Muscle of arm (tissue), 12 donors: ENCODE measurements around the gene UBR2. TPM values are rescaled to one million over a fixed set of nuclear protein-coding genes. Genes with fewer than 3 reads are reported as not detected.
"Not testable (repeated sequence)": the region's sequence is repeated elsewhere in the genome, so short reads cannot be mapped to it uniquely, and the experiment has no call there.

Experiments
- DNase-seq: peaks from one replicate; pipeline ENCODE4 v3.0.0-alpha.2; 2013
- polyA plus RNA-seq, 12 donors: library from polyadenylated mRNA; unstranded; fragments of 120-200 nt; gene quantifications; one replicate each; pipeline ENCODE4 v1.2.1, GENCODE V29; 2013; ENCODE audit not compliant: insufficient read length in 12 of 12

The UBR2 gene
- polyA plus RNA-seq, 12 donors = 14.0 to 22.7 (median 18.8) TPM; not detected in 1

DNA sequence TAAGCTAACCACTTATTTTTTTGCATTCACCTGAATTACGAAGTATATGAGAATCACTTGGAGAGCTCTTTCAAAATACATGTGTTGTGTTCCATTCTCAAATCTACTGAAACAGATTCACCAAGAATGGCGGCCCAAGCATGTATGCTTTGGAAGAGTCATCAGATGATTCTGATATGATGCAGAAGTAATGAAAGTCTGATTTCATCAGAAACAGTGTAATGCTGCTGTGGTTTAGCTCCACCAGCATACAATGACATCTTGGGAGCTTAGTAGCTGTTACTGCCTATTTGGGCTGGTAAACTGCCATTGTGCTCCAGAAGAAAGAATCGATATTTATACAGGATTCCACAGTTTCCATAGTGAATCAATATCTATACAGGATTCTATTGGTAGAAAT, 52.9 kb downstream of the UBR2 start:
- DNase-seq = no peak

GRCh38 chr6:42618105-42618504, 54.3 kb downstream of the UBR2 start:
- no peak for DNase-seq

- no peak for DNase-seq
Measured at GRCh38 chr6:42618686-42619085, 54.9 kb downstream of the UBR2 start.

DNA sequence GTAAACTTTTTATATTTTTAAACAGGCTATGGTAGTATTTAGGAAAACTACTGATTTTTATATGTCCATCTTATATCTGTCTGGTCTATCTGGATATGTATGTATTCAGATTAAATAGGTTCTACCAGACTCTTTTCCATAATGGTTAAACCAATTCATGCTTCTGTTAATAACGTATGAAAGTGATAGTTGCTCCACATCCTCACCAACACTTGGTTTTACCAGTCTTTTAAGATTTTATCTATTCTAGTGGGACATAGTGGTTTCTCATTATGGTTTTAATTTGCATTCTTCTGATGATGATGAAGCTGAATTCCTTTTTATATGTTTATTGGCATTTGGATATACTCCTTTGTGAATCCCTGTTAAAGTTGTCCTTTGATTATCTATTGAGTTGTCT, 56.1 kb downstream of the UBR2 start:
- no peak for DNase-seq

- no peak for DNase-seq
Measured at GRCh38 chr6:42624601-42625000, 60.8 kb downstream of the UBR2 start.

- DNase-seq = no peak
Measured at GRCh38 chr6:42627044-42627443, 63.2 kb downstream of the UBR2 start.

- no peak for DNase-seq
Measured at GRCh38 chr6:42627674-42628073, 63.8 kb downstream of the UBR2 start.

GRCh38 chr6:42628604-42629003, 64.8 kb downstream of the UBR2 start:
- DNase-seq = no peak

DNA sequence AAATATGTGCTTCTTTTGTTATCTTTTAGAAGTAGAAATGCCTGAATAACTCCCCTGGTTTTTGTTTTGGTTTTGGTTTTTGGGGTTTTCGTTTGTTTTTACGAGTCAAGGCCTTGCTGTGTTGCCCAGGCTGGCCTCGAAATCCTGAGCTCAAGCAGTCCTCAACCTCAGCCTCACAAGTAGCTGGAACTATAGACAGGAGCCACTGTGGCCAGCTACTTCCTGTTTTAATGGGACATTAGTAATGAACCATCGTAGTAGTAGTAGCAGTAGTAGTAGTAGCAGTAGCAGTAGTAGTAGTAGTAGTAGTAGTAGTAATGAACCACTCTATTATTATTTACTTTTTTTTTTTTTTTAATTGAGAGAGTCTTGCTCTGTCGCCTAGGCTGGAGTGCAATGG, 66.0 kb downstream of the UBR2 start:
- no peak for DNase-seq

DNA sequence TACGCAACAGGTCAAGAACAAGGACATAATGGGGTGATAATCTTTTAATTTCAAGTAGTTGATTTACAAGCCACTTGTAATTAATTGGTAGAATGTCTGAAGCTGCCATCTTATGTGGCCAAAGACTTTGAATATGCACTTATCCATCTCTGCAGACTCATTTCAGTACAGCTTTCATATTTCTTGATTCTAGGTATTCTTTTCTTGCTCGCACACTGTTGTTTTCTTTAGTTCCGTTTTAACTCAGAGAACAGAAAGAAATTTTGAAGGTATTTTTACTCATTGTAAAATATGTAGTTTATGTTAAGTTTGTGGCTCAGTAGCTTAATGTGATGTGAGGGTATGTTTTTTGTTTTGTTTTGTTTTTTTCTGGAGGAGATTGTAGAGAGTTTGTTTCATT, 73.9 kb downstream of the UBR2 start:
- DNase-seq = no peak

GRCh38 chr6:42642794-42643193, 79.0 kb downstream of the UBR2 start:
- no peak for DNase-seq

DNA sequence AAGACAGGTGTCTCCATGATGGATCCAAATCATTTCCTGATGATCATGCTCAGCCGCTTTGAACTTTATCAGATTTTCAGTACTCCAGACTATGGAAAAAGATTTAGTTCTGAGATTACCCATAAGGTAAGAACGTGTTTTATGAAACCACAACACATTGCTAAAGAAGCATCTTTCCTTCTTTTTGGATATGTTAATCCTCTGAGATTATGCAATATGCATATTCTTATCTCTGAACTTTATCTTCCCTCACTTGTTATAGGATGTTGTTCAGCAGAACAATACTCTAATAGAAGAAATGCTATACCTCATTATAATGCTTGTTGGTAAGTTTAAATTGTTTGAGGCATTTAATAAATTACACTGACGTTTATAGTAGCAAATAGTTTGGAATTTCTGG, 80.4 kb downstream of the UBR2 start:
- DNase-seq = no peak

- DNase-seq = no peak
Measured at GRCh38 chr6:42652024-42652746, 88.4 kb downstream of the UBR2 start.

DNA sequence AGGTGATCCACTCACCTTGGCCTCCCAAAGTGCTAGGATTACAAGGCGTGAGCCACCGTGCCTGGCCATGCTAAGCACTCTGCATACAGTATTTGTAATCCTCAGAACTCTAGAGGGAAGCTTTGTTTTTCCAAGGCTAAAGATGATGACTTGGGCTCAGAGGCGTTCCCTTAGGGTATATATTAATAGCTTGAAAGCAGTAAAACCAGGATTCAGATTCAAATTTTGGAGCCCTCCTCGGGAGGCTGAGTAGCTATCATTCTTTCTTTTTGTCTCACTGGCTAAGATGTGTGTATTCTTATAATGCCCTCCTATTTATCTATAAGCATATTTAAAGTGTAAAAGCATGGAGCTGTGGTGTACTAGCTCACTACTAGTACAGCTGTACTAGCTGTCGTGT, 90.0 kb downstream of the UBR2 start:
- DNase-seq = no peak

- DNase-seq = no peak
Measured at GRCh38 chr6:42659806-42660205, 96.0 kb downstream of the UBR2 start.

- DNase-seq = peak; percentile 82
Measured at GRCh38 chr6:42661540-42662153, 97.8 kb downstream of the UBR2 start.

GRCh38 chr6:42664718-42665117, 100.9 kb downstream of the UBR2 start:
- no peak for DNase-seq

- not testable (repeated sequence) for DNase-seq
Measured at GRCh38 chr6:42674368-42674767, 110.5 kb downstream of the UBR2 start.

GRCh38 chr6:42674780-42675179, 111.0 kb downstream of the UBR2 start:
- DNase-seq = no peak

GRCh38 chr6:42679358-42679757, 115.5 kb downstream of the UBR2 start:
- no peak for DNase-seq

GRCh38 chr6:42688281-42688680, 124.5 kb downstream of the UBR2 start:
- no peak for DNase-seq

DNA sequence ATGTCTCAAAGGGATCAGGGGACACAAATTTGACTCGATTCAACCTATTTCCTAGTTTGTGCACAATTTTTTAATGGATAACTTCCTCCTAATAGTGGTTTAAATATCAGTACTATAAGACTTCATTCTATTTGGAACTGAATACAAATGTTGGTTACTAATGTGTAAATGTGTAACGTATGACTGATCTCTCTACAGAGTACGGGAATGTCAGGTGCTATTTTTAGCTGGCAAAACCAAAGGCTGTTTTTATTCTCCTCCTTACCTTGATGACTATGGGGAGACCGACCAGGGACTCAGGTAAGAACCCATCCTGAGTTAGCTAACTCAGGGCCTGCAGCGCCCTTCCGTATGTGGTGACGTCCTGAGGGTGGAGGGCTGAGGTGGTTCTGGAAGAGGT, 125.5 kb downstream of the UBR2 start:
- DNase-seq = no peak

DNA sequence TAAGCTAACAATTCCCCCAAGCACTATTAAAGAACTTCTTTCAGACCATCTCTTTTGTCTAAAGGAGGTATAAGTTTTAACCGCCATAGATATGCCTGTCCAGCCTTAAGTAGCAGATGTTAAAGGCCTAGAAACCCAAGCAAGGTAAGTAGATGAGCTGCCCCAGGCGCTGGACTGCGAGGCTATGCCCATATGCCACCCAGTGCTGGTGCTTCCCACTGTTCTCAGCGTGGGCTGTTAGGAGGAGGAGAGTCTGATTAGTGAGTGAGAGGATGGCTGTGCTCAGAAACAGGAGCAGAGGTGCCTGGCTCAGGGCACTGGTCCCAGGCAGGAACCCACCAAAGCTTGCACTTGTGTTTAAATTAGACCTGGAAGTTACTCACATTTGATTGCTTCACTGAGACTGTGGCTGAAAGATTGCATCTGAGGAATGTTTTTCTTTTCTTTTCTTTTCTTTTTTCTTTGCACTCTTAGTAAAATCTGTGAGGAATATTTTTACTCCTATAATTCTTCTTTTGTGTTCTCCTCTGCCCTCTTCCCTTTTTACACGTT, 126.4 kb downstream of the UBR2 start:
- no peak for DNase-seq

- no peak for DNase-seq
Measured at GRCh38 chr6:42690872-42691271, 127.0 kb downstream of the UBR2 start.
